CD14-positive monocyte (primary cell): ENCODE data around the gene BRD8. TPM values are rescaled to one million over a fixed set of nuclear protein-coding genes. Genes with fewer than 3 reads are reported as not detected.

Experiments used
- DNase-seq, 3 donors: peaks; one replicate each; pipeline ENCODE4 v3.0.0-alpha.2; 2011 to 2022
- H2AFZ ChIP-seq: 2 replicates; pipeline ENCODE4 v1.6.0; 2012; ENCODE audit warnings: mild to moderate bottlenecking, low read depth, low read length, inconsistent platforms; ENCODE audit not compliant: insufficient read depth, poor library complexity, severe bottlenecking
- H3K27ac ChIP-seq, 2 donors: 1 replicate in 1 of 2; 2 replicates in 1 of 2; pipeline ENCODE4 v1.5.1; 2012 to 2013; ENCODE audit warnings: low read length in 2 of 2, control low read depth in 1 of 2, inconsistent platforms in 1 of 2, low read depth in 1 of 2, mild to moderate bottlenecking in 1 of 2
- H3K27me3 ChIP-seq, 2 donors: one replicate each; pipeline versions ENCODE4 v1.6.0 to v1.6.1; 2011 to 2013; ENCODE audit warnings: low read length in 2 of 2; ENCODE audit not compliant: control insufficient read depth in 2 of 2, insufficient read depth in 2 of 2
- H3K36me3 ChIP-seq, 2 donors: replicated peaks in 1 of 2; 1 replicate in 1 of 2; 2 replicates in 1 of 2; pipeline versions ENCODE4 v1.5.1 to v1.6.1; 2012 to 2013; ENCODE audit warnings: low read length in 2 of 2, control low read depth in 1 of 2, inconsistent platforms in 1 of 2, mild to moderate bottlenecking in 1 of 2; ENCODE audit not compliant: insufficient read depth in 2 of 2, control insufficient read depth in 1 of 2
- H3K4me1 ChIP-seq, 2 donors: 1 replicate in 1 of 2; 2 replicates in 1 of 2; pipeline versions ENCODE4 v1.5.1 to v1.6.1; 2012 to 2013; ENCODE audit warnings: low read length in 2 of 2, control low read depth in 1 of 2, inconsistent platforms in 1 of 2, mild to moderate bottlenecking in 1 of 2, moderate library complexity in 1 of 2; ENCODE audit not compliant: insufficient read depth in 2 of 2, control insufficient read depth in 1 of 2
- H3K4me2 ChIP-seq: replicated peaks from 2 replicates; pipeline ENCODE3; 2012; ENCODE audit warnings: low read length, moderate library complexity, mild to moderate bottlenecking; ENCODE audit not compliant: poor library complexity, severe bottlenecking; ENCODE audit errors: extremely low read depth
- H3K4me3 ChIP-seq, 3 experiments: fragments of 200-600 bp in 1 of 3; sonication (generic) in 1 of 3; replicated peaks in 1 of 3; 1 replicate in 2 of 3; 2 replicates in 1 of 3; pipeline ENCODE4 v1.5.1; 2011 to 2013; ENCODE audit warnings: low read length in 3 of 3, mild to moderate bottlenecking in 3 of 3, control low read depth in 2 of 3, low read depth in 2 of 3, inconsistent platforms in 1 of 3, moderate library complexity in 1 of 3
- H3K79me2 ChIP-seq: 2 replicates; pipeline ENCODE4 v1.6.0; 2012; ENCODE audit warnings: mild to moderate bottlenecking, control low read depth, inconsistent platforms, low read length, moderate library complexity; ENCODE audit not compliant: insufficient read depth
- H3K9ac ChIP-seq: 2 replicates; pipeline ENCODE4 v1.6.0; 2017; ENCODE audit warnings: low read length, mild to moderate bottlenecking; ENCODE audit not compliant: insufficient read depth, poor library complexity, severe bottlenecking
- H3K9me3 ChIP-seq, 2 donors: replicated peaks in 1 of 2; 1 replicate in 1 of 2; 2 replicates in 1 of 2; pipeline versions ENCODE4 v1.5.1 to v1.6.1; 2012 to 2013; ENCODE audit warnings: low read length in 2 of 2, control low read depth in 1 of 2; ENCODE audit not compliant: control insufficient read depth in 1 of 2, insufficient read depth in 1 of 2
- H4K20me1 ChIP-seq: 2 replicates; pipeline ENCODE4 v1.6.0; 2012; ENCODE audit warnings: mild to moderate bottlenecking, low read length, control low read depth, moderate library complexity; ENCODE audit not compliant: insufficient read depth
- H3K27ac Mint-ChIP-seq, 7 donors: one replicate each; pipeline ENCODE4 v1.8.0; 2020; ENCODE audit warnings: mild to moderate bottlenecking in 7 of 7, mixed read lengths in 7 of 7, moderate library complexity in 6 of 7, inconsistent platforms in 2 of 7
- H3K27me3 Mint-ChIP-seq, 3 donors: one replicate each; pipeline ENCODE4 v1.8.0; 2021 to 2022; ENCODE audit warnings: low read depth in 3 of 3, mild to moderate bottlenecking in 3 of 3, mixed read lengths in 3 of 3, moderate library complexity in 3 of 3, inconsistent platforms in 1 of 3
- H3K36me3 Mint-ChIP-seq, 2 donors: one replicate each; pipeline ENCODE4 v1.8.0; 2020; ENCODE audit warnings: mixed read lengths in 2 of 2, inconsistent platforms in 1 of 2, mild to moderate bottlenecking in 1 of 2
- H3K4me1 Mint-ChIP-seq: one replicate; pipeline ENCODE4 v1.8.0; 2020; ENCODE audit warnings: mild to moderate bottlenecking, mixed read lengths
- H3K4me3 Mint-ChIP-seq, 2 donors: one replicate each; pipeline ENCODE4 v1.8.0; 2020; ENCODE audit warnings: mild to moderate bottlenecking in 2 of 2, mixed read lengths in 2 of 2, moderate library complexity in 1 of 2
- H3K9me3 Mint-ChIP-seq, 7 donors: one replicate each; pipeline ENCODE4 v1.8.0; 2020 to 2022; ENCODE audit warnings: mixed read lengths in 7 of 7, mild to moderate bottlenecking in 6 of 7, moderate library complexity in 6 of 7, inconsistent platforms in 2 of 7
- WGBS: methylation state at CpG from one replicate; pipeline ENCODE4 v1.1.5; 2013; ENCODE audit warnings: missing lambda C conversion rate; ENCODE audit not compliant: insufficient coverage; 5-methylcytosine and 5-hydroxymethylcytosine counted together
- intact Hi-C, 2 donors: fragments of 100-400 bp; cut with micrococcal nuclease; formaldehyde crosslinking; loops; one replicate each; pipeline versions ENCODE4 v1.15.0 to v1.15.1; 2023
- polyA plus RNA-seq, 3 donors: library from polyadenylated mRNA; depleted of rRNA in 1 of 3; unstranded in 2 of 3; stranded (reverse) in 1 of 3; fragments of 300-500 nt in 2 of 3; fragments of >200 nt in 1 of 3; fragmentation: Illumina TruSeq in 2 of 3; gene quantifications; 1 replicate in 2 of 3; 2 replicates in 1 of 3; pipeline ENCODE4 v1.2.3, GENCODE V29; 2012 to 2021
- TF ChIP-seq, protein P1 (sequence below): fragments of 200-600 bp; IDR thresholded peaks from one replicate; pipeline ENCODE4 v1.8.0; 2022; ENCODE audit warnings: antibody characterized with exemption, mild to moderate bottlenecking

Gene BRD8
- polyA plus RNA-seq, 3 donors: 9.8 to 19.6 (median 17.6) TPM

DNA sequence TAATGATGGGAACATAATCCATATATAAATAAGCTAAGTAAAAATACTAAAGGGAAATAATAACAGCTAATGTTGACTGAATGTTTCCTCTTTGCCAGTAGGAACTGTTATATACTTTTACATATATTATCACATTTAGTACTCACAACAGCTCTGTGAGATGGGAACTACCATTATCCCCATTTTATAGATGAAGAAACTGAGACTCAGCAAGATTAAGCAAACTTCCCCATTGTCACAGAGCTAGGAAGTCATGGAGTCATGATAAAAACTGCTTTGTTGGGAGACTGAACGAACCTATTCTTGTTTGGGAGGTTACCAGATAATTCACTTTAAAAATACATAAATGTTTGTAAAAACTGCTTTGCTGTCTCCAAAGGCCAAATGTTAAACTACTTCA lies 71.2 kb downstream of the BRD8 start:
- Histone ChIP-seq H3K9ac (no peak overlapping the region), H3K27ac (no peak overlapping the region), H3K27me3 (peaks cover 0 to 6% of the 10 kb centered on the region in 2 donors), H3K4me2 (no peak overlapping the region), H2AFZ (no peak overlapping the region), H3K4me1 (peaks cover 16 to 17% of the 10 kb centered on the region in 2 donors), H3K79me2 (no peaks in the 10 kb centered on the region), H3K36me3 (no peaks in the 10 kb centered on the region), H3K4me3 (no peak overlapping the region), H4K20me1 (no peaks in the 10 kb centered on the region), H3K9me3 (no peaks in the 10 kb centered on the region)
- Mint-ChIP-seq H3K36me3 (no peaks in the 10 kb centered on the region), H3K27ac (no peak overlapping the region), H3K27me3 (peaks cover 0 to 9% (median 4%) of the 10 kb centered on the region in 3 donors), H3K4me3 (no peak overlapping the region), H3K4me1 (peaks cover 23% of the 10 kb centered on the region), H3K9me3 (peaks cover 0 to 3% (median 0%) of the 10 kb centered on the region in 7 donors)
- intact Hi-C loops: no loop called here
- no CpG with 5 or more reads among the region's 1 CpG for WGBS
- TF ChIP-seq, protein P1, sequence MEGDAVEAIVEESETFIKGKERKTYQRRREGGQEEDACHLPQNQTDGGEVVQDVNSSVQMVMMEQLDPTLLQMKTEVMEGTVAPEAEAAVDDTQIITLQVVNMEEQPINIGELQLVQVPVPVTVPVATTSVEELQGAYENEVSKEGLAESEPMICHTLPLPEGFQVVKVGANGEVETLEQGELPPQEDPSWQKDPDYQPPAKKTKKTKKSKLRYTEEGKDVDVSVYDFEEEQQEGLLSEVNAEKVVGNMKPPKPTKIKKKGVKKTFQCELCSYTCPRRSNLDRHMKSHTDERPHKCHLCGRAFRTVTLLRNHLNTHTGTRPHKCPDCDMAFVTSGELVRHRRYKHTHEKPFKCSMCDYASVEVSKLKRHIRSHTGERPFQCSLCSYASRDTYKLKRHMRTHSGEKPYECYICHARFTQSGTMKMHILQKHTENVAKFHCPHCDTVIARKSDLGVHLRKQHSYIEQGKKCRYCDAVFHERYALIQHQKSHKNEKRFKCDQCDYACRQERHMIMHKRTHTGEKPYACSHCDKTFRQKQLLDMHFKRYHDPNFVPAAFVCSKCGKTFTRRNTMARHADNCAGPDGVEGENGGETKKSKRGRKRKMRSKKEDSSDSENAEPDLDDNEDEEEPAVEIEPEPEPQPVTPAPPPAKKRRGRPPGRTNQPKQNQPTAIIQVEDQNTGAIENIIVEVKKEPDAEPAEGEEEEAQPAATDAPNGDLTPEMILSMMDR: no peak
- DNase-seq: no peak

DNA sequence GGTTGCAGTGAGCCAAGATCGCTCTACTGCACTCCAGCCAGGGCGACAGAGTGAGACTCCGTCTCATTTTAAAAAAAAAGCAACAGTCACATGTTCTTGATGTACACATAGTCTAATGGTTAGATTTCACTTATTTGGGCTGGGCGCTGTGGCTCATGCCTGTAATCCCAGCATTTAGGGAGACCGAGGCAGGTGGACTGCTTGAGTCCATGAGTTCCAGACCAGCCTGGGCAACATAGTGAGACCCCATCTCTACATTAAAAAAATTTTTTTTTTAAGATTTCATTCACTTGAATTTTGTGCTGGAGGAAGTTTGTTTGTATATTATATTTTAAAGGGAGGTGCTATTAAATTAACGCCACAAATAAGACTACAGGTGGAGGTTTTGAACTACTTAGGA lies 72.7 kb downstream of the BRD8 start:
- H3K36me3 ChIP-seq: no peaks in the 10 kb centered on the region
- H3K9me3 ChIP-seq: no peaks in the 10 kb centered on the region
- peaks cover 11 to 12% of the 10 kb centered on the region in 2 donors for H3K4me1 ChIP-seq
- H3K27ac Mint-ChIP-seq: no peak overlapping the region
- no peak overlapping the region for H3K27ac ChIP-seq
- peaks cover 17% of the 10 kb centered on the region for H3K4me1 Mint-ChIP-seq
- no peak overlapping the region for H3K4me3 Mint-ChIP-seq
- TF ChIP-seq, protein P1: no peak
- H3K9ac ChIP-seq: no peak overlapping the region
- H3K79me2 ChIP-seq: no peaks in the 10 kb centered on the region
- no peak overlapping the region for H3K4me2 ChIP-seq
- WGBS: 100% methylated on average over 2 of the region's 6 CpGs
- no peak overlapping the region for H2AFZ ChIP-seq
- peaks cover 2 to 13% (median 9%) of the 10 kb centered on the region in 3 donors for H3K27me3 Mint-ChIP-seq
- no peak for DNase-seq
- intact Hi-C loops: no loop called here
- H4K20me1 ChIP-seq: no peaks in the 10 kb centered on the region
- H3K9me3 Mint-ChIP-seq: peaks cover 0 to 3% (median 0%) of the 10 kb centered on the region in 7 donors
- H3K27me3 ChIP-seq: peaks cover 0 to 6% of the 10 kb centered on the region in 2 donors
- H3K4me3 ChIP-seq: no peak overlapping the region
- H3K36me3 Mint-ChIP-seq: no peaks in the 10 kb centered on the region
